Subcutaneous adipose tissue (tissue), 4 donors: Measurements from ENCODE around the gene PRC1. TPM values are rescaled to one million over a fixed set of nuclear protein-coding genes. Genes with fewer than 3 reads are reported as not detected.

Experiments
- CTCF ChIP-seq: fragments of 450-650 bp; IDR thresholded peaks from one replicate; pipeline ENCODE4 v1.5.1; 2016; ENCODE audit warnings: low read depth, mild to moderate bottlenecking, control low read depth, antibody characterized with exemption, moderate library complexity
- total RNA-seq, 4 donors: library from RNA; depleted of rRNA; stranded (reverse); fragments of >200 nt; gene quantifications; one replicate each; pipeline ENCODE4 v1.1.0, GENCODE V29; 2016

PRC1 gene
- total RNA-seq, 4 donors from 2014 or later = 3.4 to 20.9 (median 13.7) TPM

GRCh38 chr15:90988296-90988695 lies 6.0 kb downstream of the PRC1 start:
- TF ChIP-seq CTCF = no peak

- TF ChIP-seq CTCF = no peak
These were observed 6.7 kb downstream of the PRC1 start for GRCh38 chr15:90987561-90988141.

- TF ChIP-seq CTCF = no peak
These were observed 7.4 kb downstream of the PRC1 start for GRCh38 chr15:90986790-90987507.

GRCh38 chr15:90982135-90982534 lies 12.2 kb downstream of the PRC1 start:
- TF ChIP-seq CTCF = no peak

GRCh38 chr15:90981681-90982080 lies 12.7 kb downstream of the PRC1 start:
- no peak for TF ChIP-seq CTCF

- no peak for TF ChIP-seq CTCF
These were observed 14.8 kb downstream of the PRC1 start for GRCh38 chr15:90979582-90979981.

GRCh38 chr15:90974216-90974615 lies 20.1 kb downstream of the PRC1 start:
- TF ChIP-seq CTCF = no peak
